HepG2 (cell line): ENCODE measurements around the gene ALG9. TPM values are rescaled to one million over a fixed set of nuclear protein-coding genes. Genes with fewer than 3 reads are reported as not detected.

Experiments used
- CBX5 ChIP-seq: sonication (generic); formaldehyde crosslinking; IDR thresholded peaks from 2 replicates; pipeline ENCODE4 v1.4.0; 2020; ENCODE audit warnings: missing genetic modification reagents, borderline replicate concordance
- HNRNPUL1 ChIP-seq: fragments of 200-400 bp; formaldehyde crosslinking; IDR thresholded peaks from 2 replicates; pipeline ENCODE4 v1.6.1; 2017; ENCODE audit warnings: low read depth, mild to moderate bottlenecking, low read length, moderate library complexity
- MEF2D ChIP-seq: sonication (generic); formaldehyde crosslinking; IDR thresholded peaks from 2 replicates; pipeline ENCODE4 v1.5.1; 2020; ENCODE audit warnings: mild to moderate bottlenecking, missing genetic modification reagents
- NR2F1 ChIP-seq, 2 experiments: fragments of 450-650 bp in 1 of 2; formaldehyde crosslinking in 1 of 2; IDR thresholded peaks; 2 replicates each; pipeline versions ENCODE4 v1.5.0 to v1.6.1; 2016 to 2020; ENCODE audit warnings: mild to moderate bottlenecking in 1 of 2, missing compliant biosample characterization in 1 of 2, missing genetic modification reagents in 1 of 2, moderate library complexity in 1 of 2
- POGZ ChIP-seq: sonication (generic); formaldehyde crosslinking; IDR thresholded peaks from 2 replicates; pipeline ENCODE4 v1.4.0; 2020; ENCODE audit warnings: mild to moderate bottlenecking, missing genetic modification reagents
- POLR2A ChIP-seq, 2 experiments: IDR thresholded peaks; 2 replicates each; pipeline ENCODE4 v1.6.1; 2011; ENCODE audit warnings: low read depth in 2 of 2, low read length in 2 of 2, mild to moderate bottlenecking in 1 of 2, moderate library complexity in 1 of 2; ENCODE audit not compliant: insufficient read depth in 1 of 2
- RARA ChIP-seq: IDR thresholded peaks from 2 replicates; pipeline ENCODE4 v1.6.1; 2016; ENCODE audit warnings: missing genetic modification reagents, missing compliant biosample characterization
- RCOR2 ChIP-seq: IDR thresholded peaks from 2 replicates; pipeline ENCODE4 v1.6.1; 2016; ENCODE audit warnings: missing biosample characterization, missing genetic modification reagents
- SOX13 ChIP-seq, 3 experiments: fragments of 450-650 bp in 1 of 3; sonication (generic) in 1 of 3; formaldehyde crosslinking in 1 of 3; IDR thresholded peaks in 2 of 3; conservative IDR thresholded peaks in 1 of 3; 2 replicates each; pipeline versions ENCODE4 v1.5.0 to v1.6.1; 2016 to 2020; ENCODE audit warnings: antibody characterized with exemption in 1 of 3, mild to moderate bottlenecking in 1 of 3, missing compliant biosample characterization in 1 of 3, missing genetic modification reagents in 1 of 3, moderate library complexity in 1 of 3
- SOX6 ChIP-seq, 2 experiments: fragments of 450-650 bp in 1 of 2; sonication (generic) in 1 of 2; formaldehyde crosslinking in 1 of 2; IDR thresholded peaks; 2 replicates each; pipeline versions ENCODE4 v1.4.0 to v1.6.1; 2017 to 2020; ENCODE audit warnings: antibody characterized with exemption in 1 of 2, mild to moderate bottlenecking in 1 of 2, missing genetic modification reagents in 1 of 2
- TGIF2 ChIP-seq: IDR thresholded peaks from 2 replicates; pipeline ENCODE4 v1.6.1; 2016; ENCODE audit warnings: control low read depth, missing compliant biosample characterization
- ZFY ChIP-seq: sonication (generic); formaldehyde crosslinking; IDR thresholded peaks from 2 replicates; pipeline ENCODE4 v1.4.0; 2020; ENCODE audit warnings: missing genetic modification reagents
- ZNF670 ChIP-seq: sonication (generic); formaldehyde crosslinking; IDR thresholded peaks from 2 replicates; pipeline ENCODE4 v1.8.0; 2022; ENCODE audit warnings: mild to moderate bottlenecking, missing genetic modification reagents, borderline replicate concordance
- polyA plus RNA-seq, 8 experiments: library from polyadenylated mRNA; depleted of rRNA in 3 of 8; stranded (reverse) in 7 of 8; unstranded in 1 of 8; fragments of >200 nt; fragmentation: Illumina TruSeq in 4 of 8; extraction: Trizol in 4 of 8; gene quantifications; 2 replicates each; pipeline versions ENCODE4 v1.2.1 to v1.2.3, GENCODE V29; 2011 to 2016; ENCODE audit warnings: low read depth in 4 of 8, missing spikeins in 1 of 8, mixed read lengths in 1 of 8; ENCODE audit not compliant: insufficient read depth in 1 of 8
- total RNA-seq, 5 experiments: library from RNA; depleted of rRNA; stranded (reverse); fragments of >200 nt; fragmentation: Illumina TruSeq; extraction: Trizol; gene quantifications; 2 replicates each; pipeline ENCODE4 v1.2.3, GENCODE V29; 2016; ENCODE audit warnings: low read depth in 1 of 5
- TF ChIP-seq, protein P1 (sequence below), 2 experiments: sonication (generic) in 1 of 2; formaldehyde crosslinking in 1 of 2; IDR thresholded peaks; 2 replicates each; pipeline versions ENCODE4 v1.4.0 to v1.6.1; 2016 to 2020; ENCODE audit warnings: borderline replicate concordance in 1 of 2, low read depth in 1 of 2, mild to moderate bottlenecking in 1 of 2, missing genetic modification reagents in 1 of 2
- TF ChIP-seq, protein P2 (sequence below): IDR thresholded peaks from 2 replicates; pipeline ENCODE4 v1.6.1; 2016; ENCODE audit warnings: mild to moderate bottlenecking
- TF ChIP-seq, protein P3 (sequence below): sonication (generic); formaldehyde crosslinking; IDR thresholded peaks from 2 replicates; pipeline ENCODE4 v1.8.1; 2022; ENCODE audit warnings: mild to moderate bottlenecking, missing genetic modification reagents
- TF ChIP-seq, protein P4 (sequence below), 2 experiments: fragments of 450-650 bp in 1 of 2; sonication (generic) in 1 of 2; formaldehyde crosslinking; IDR thresholded peaks; 2 replicates each; pipeline versions ENCODE4 v1.5.0 to v1.8.0; 2020 to 2022; ENCODE audit warnings: mild to moderate bottlenecking in 1 of 2, missing genetic modification reagents in 1 of 2
- TF ChIP-seq, protein P5 (sequence below): IDR thresholded peaks from 2 replicates; pipeline ENCODE4 v1.6.1; 2012; ENCODE audit warnings: low read depth, low read length, improper control_type of control experiment

The ALG9 gene
- total and polyA plus RNA-seq, 2 of the 13 experiments (the other 11 are each of a cell fraction or from before 2014, with no cell fraction given) = 39.4 to 40.6 TPM

DNA sequence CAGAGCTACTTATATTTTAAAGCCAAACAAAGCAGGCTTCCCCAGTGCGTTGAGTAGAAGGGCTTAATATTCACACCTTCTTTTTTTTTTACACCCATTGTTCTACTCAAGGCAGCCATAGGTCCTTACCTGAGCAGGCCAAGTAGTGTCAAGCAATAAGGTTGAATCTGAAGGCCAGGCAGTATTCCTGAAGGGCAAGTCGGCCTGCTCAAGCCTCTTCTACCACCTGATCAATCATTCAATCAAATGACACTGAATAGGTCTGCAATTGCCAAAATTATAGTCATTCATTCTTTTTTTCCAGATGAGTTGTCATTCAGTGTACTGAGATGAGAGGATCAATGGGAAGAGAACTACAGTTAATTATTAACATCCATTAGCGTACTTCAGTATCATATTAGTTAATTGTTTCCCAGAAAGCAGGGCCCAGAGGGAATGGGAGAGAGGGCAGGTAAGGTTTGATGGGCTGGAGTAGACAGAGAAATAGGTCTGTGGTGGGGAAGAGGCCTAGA, 93.3 kb downstream of the ALG9 start (continued):
- TF ChIP-seq, protein P1, sequence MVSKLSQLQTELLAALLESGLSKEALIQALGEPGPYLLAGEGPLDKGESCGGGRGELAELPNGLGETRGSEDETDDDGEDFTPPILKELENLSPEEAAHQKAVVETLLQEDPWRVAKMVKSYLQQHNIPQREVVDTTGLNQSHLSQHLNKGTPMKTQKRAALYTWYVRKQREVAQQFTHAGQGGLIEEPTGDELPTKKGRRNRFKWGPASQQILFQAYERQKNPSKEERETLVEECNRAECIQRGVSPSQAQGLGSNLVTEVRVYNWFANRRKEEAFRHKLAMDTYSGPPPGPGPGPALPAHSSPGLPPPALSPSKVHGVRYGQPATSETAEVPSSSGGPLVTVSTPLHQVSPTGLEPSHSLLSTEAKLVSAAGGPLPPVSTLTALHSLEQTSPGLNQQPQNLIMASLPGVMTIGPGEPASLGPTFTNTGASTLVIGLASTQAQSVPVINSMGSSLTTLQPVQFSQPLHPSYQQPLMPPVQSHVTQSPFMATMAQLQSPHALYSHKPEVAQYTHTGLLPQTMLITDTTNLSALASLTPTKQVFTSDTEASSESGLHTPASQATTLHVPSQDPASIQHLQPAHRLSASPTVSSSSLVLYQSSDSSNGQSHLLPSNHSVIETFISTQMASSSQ (IDR thresholded peaks at IDR 0.05; ENCODE audit: low read depth) = peak; percentile 91
- TF ChIP-seq, protein P1 (CRISPR knock-in tag; IDR thresholded peaks at IDR 0.05; ENCODE audit: borderline replicate concordance) = peak; percentile 84
- TF ChIP-seq, protein P2, sequence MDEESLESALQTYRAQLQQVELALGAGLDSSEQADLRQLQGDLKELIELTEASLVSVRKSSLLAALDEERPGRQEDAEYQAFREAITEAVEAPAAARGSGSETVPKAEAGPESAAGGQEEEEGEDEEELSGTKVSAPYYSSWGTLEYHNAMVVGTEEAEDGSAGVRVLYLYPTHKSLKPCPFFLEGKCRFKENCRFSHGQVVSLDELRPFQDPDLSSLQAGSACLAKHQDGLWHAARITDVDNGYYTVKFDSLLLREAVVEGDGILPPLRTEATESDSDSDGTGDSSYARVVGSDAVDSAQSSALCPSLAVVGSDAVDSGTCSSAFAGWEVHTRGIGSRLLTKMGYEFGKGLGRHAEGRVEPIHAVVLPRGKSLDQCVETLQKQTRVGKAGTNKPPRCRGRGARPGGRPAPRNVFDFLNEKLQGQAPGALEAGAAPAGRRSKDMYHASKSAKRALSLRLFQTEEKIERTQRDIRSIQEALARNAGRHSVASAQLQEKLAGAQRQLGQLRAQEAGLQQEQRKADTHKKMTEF (CRISPR knock-in tag) = peak; percentile 9; the same call in 1 of the 2 replicates
- TF ChIP-seq POGZ (CRISPR knock-in tag) = 0 out of 2 replicates have a peak, but pooled peaks have one; percentile 4
- TF ChIP-seq POLR2A (IDR thresholded peaks at IDR 0.05; ENCODE audit: insufficient read depth in 1 of 2, low read depth in 2 of 2, low read length in 2 of 2) = peak in 1 of 2 experiments; percentile 40; a peak in 1 of 4 replicates
- TF ChIP-seq SOX6 (IDR thresholded peaks at IDR 0.05) = no peak
- peak; percentile 84 for TF ChIP-seq SOX6 (CRISPR knock-in tag; IDR thresholded peaks at IDR 0.05)
- 0 out of 2 replicates have a peak, but pooled peaks have one; percentile 22 for TF ChIP-seq RARA
- 0 out of 2 replicates have a peak, but pooled peaks have one; percentile 49 for TF ChIP-seq ZNF670
- TF ChIP-seq TGIF2 = no peak
- 0 out of 2 replicates have a peak, but pooled peaks have one; percentile 23 for TF ChIP-seq HNRNPUL1
- TF ChIP-seq, protein P3, sequence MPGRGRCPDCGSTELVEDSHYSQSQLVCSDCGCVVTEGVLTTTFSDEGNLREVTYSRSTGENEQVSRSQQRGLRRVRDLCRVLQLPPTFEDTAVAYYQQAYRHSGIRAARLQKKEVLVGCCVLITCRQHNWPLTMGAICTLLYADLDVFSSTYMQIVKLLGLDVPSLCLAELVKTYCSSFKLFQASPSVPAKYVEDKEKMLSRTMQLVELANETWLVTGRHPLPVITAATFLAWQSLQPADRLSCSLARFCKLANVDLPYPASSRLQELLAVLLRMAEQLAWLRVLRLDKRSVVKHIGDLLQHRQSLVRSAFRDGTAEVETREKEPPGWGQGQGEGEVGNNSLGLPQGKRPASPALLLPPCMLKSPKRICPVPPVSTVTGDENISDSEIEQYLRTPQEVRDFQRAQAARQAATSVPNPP (CRISPR knock-in tag) = no peak
- peak; percentile 41; the same call in 1 of the 2 replicates for TF ChIP-seq ZFY (CRISPR knock-in tag)
- TF ChIP-seq NR2F1 (CRISPR knock-in tag; IDR thresholded peaks at IDR 0.05) = no peak
- TF ChIP-seq CBX5 (CRISPR knock-in tag) = no peak
- no peak for TF ChIP-seq MEF2D (CRISPR knock-in tag)
- TF ChIP-seq, protein P4, sequence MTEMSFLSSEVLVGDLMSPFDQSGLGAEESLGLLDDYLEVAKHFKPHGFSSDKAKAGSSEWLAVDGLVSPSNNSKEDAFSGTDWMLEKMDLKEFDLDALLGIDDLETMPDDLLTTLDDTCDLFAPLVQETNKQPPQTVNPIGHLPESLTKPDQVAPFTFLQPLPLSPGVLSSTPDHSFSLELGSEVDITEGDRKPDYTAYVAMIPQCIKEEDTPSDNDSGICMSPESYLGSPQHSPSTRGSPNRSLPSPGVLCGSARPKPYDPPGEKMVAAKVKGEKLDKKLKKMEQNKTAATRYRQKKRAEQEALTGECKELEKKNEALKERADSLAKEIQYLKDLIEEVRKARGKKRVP (CRISPR knock-in tag; IDR thresholded peaks at IDR 0.05) = 0 out of 4 replicates have a peak, but pooled peaks of 1 of the 2 experiments have one; percentile 22
- TF ChIP-seq SOX13 (IDR thresholded peaks at IDR 0.05) = no peak
- peak in 1 of 2 experiments; percentile 58; a peak in 2 of 4 replicates for TF ChIP-seq SOX13 (CRISPR knock-in tag; conservative IDR thresholded peaks at IDR 0.05 in 1 of 2, IDR thresholded peaks at IDR 0.05 in 1 of 2)
- TF ChIP-seq, protein P5, sequence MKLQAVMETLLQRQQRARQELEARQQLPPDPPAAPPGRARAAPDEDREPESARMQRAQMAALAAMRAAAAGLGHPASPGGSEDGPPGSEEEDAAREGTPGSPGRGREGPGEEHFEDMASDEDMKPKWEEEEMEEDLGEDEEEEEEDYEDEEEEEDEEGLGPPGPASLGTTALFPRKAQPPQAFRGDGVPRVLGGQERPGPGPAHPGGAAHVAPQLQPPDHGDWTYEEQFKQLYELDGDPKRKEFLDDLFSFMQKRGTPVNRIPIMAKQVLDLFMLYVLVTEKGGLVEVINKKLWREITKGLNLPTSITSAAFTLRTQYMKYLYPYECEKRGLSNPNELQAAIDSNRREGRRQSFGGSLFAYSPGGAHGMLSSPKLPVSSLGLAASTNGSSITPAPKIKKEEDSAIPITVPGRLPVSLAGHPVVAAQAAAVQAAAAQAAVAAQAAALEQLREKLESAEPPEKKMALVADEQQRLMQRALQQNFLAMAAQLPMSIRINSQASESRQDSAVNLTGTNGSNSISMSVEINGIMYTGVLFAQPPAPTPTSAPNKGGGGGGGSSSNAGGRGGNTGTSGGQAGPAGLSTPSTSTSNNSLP = peak; percentile 31; the same call in 1 of the 2 replicates
- 0 out of 2 replicates have a peak, but pooled peaks have one; percentile 3 for TF ChIP-seq RCOR2 (CRISPR knock-in tag)
